ENCODE results near the gene KCNK1. TPM values are rescaled to one million over a fixed set of nuclear protein-coding genes. Genes with fewer than 3 reads are reported as not detected.
"Not testable (repeated sequence)": the region's sequence is repeated elsewhere in the genome, so short reads cannot be mapped to it uniquely, and the experiment has no call there.

KCNK1 gene
- total and polyA plus RNA-seq, 8 donors = 4.3 to 16.3 (median 5.4) TPM

DNA sequence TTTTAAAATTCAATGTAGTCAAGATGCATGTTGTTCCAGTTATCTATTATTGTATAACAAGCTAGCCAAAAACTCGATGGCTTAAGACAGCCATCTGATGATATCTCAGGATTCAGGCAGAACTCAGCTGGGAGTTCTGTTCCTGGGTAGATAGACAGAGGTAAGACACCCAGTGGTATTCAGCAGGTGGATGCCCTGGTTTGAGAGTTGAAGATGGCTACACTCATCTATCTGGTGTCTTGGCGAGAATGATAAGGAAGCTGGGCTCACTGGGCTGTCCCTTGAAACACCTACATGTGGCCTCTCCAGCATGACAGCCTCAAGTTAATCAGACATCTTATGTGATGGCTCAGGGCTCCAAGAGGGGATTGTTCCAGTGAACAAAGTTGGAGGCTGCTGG, 3.3 kb upstream of the KCNK1 start:
- intact Hi-C loops (cut with DNase I) = no loop called here
- ATAC-seq (no peak), DNase-seq (no peak)

GRCh38 chr1:233611363-233611762, 2.5 kb upstream of the KCNK1 start:
- H3K36me3 ChIP-seq; ATAC-seq; H3K9me3 ChIP-seq; DNase-seq; H3K27ac ChIP-seq; intact Hi-C loops (cut with DNase I); H3K4me1 ChIP-seq; H3K4me3 ChIP-seq: not testable (repeated sequence)
- peaks cover 8 to 51% of the 10 kb centered on the region in 2 donors for H3K27me3 ChIP-seq

More for the DNA sequence above, 3.3 kb upstream of the KCNK1 start:
- H3K9me3 ChIP-seq = no peaks in the 10 kb centered on the region
- H3K36me3 ChIP-seq = no peaks in the 10 kb centered on the region
- peaks cover 6 to 45% of the 10 kb centered on the region in 2 donors for H3K27me3 ChIP-seq
- no peak overlapping the region for H3K4me3 ChIP-seq
- peaks cover 0 to 4% of the 10 kb centered on the region in 2 donors for H3K4me1 ChIP-seq
- TF ChIP-seq, protein P1, sequence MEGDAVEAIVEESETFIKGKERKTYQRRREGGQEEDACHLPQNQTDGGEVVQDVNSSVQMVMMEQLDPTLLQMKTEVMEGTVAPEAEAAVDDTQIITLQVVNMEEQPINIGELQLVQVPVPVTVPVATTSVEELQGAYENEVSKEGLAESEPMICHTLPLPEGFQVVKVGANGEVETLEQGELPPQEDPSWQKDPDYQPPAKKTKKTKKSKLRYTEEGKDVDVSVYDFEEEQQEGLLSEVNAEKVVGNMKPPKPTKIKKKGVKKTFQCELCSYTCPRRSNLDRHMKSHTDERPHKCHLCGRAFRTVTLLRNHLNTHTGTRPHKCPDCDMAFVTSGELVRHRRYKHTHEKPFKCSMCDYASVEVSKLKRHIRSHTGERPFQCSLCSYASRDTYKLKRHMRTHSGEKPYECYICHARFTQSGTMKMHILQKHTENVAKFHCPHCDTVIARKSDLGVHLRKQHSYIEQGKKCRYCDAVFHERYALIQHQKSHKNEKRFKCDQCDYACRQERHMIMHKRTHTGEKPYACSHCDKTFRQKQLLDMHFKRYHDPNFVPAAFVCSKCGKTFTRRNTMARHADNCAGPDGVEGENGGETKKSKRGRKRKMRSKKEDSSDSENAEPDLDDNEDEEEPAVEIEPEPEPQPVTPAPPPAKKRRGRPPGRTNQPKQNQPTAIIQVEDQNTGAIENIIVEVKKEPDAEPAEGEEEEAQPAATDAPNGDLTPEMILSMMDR (IDR thresholded peaks at IDR 0.05) = no peak
- H3K27ac ChIP-seq = no peak overlapping the region

DNA sequence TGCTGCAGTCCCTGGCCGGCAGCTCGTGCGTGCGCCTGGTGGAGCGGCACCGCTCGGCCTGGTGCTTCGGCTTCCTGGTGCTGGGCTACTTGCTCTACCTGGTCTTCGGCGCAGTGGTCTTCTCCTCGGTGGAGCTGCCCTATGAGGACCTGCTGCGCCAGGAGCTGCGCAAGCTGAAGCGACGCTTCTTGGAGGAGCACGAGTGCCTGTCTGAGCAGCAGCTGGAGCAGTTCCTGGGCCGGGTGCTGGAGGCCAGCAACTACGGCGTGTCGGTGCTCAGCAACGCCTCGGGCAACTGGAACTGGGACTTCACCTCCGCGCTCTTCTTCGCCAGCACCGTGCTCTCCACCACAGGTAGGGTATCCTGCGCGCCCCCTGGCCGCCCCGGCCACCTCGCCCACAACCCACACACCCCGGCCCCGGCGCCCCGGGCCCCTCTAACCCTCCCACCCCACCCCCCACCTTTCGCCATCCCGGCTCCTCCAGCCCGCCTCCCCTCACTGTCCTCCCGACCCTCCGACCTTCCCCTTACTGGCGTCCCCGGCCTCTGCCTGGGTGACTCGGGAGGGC, 352 bp downstream of the KCNK1 start:
- ATAC-seq (peak; percentile 27), DNase-seq (peak; percentile 41 to 78 (median 50))
- Histone ChIP-seq H3K36me3 (no peaks in the 10 kb centered on the region), H3K27ac (peak overlapping the region; percentile 54 to 76), H3K4me1 (peaks cover 0 to 4% of the 10 kb centered on the region in 2 donors), H3K4me3 (peak overlapping the region; percentile 47 to 48), H3K9me3 (no peaks in the 10 kb centered on the region), H3K27me3 (peaks cover 8 to 57% of the 10 kb centered on the region in 2 donors)
- TF ChIP-seq, protein P1 (IDR thresholded peaks at IDR 0.05) = no peak
- intact Hi-C loops (cut with DNase I) = no loop called here

GRCh38 chr1:233614743-233615521, 1.0 kb downstream of the KCNK1 start:
- ATAC-seq = peak; percentile 25
- Histone ChIP-seq H3K27me3 (peaks cover 8 to 57% of the 10 kb centered on the region in 2 donors), H3K36me3 (no peaks in the 10 kb centered on the region), H3K27ac (peak overlapping the region; percentile 54 to 76), H3K9me3 (no peaks in the 10 kb centered on the region), H3K4me1 (peaks cover 0 to 4% of the 10 kb centered on the region in 2 donors), H3K4me3 (peak overlapping the region; percentile 47 to 48)
- TF ChIP-seq, protein P1 (IDR thresholded peaks at IDR 0.05) = no peak
- intact Hi-C loops (cut with DNase I) = no loop called here
- DNase-seq = peak in 2 of 4 donors; percentile 35 to 76

DNA sequence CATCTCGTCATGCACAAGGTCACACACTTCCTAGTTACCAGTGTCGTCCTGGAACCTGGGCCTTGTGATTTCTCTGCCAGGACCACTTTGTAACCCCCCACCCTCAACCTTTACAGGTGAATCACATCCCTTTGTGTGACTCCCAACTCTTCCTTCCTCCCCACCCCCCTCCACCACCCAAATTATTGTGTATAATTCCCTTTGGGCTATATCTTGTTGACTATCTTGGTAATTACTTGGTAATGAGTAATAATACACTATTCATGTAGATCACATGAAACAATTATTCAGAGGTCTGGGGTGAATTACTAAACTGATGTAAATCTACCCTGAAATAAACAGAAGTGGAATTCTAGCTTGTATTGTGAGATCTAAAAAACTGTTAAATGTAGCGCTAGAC, 1.7 kb downstream of the KCNK1 start:
- Histone ChIP-seq H3K27ac (no peak overlapping the region), H3K36me3 (no peaks in the 10 kb centered on the region), H3K9me3 (no peaks in the 10 kb centered on the region), H3K27me3 (peaks cover 8 to 57% of the 10 kb centered on the region in 2 donors), H3K4me1 (peaks cover 0 to 4% of the 10 kb centered on the region in 2 donors), H3K4me3 (peak overlapping the region; percentile 47 to 48)
- ATAC-seq (no peak), DNase-seq (no peak)
- intact Hi-C loops (cut with DNase I) = no loop called here
- TF ChIP-seq, protein P1 (IDR thresholded peaks at IDR 0.05) = no peak
